ENCODE data around the gene AP1S3. TPM values are rescaled to one million over a fixed set of nuclear protein-coding genes. Genes with fewer than 3 reads are reported as not detected.
"Not testable (repeated sequence)": the region's sequence is repeated elsewhere in the genome, so short reads cannot be mapped to it uniquely, and the experiment has no call there.

The AP1S3 gene
- total RNA-seq, 1 donor from 2014 or later = 5.8 TPM

GRCh38 chr2:223771475-223771874, 65.9 kb downstream of the AP1S3 start:
- no peak for ATAC-seq
- DNase-seq (ENCODE audit: low spot score) = no peak
- intact Hi-C loops (cut with DNase I) = no loop called here

DNA sequence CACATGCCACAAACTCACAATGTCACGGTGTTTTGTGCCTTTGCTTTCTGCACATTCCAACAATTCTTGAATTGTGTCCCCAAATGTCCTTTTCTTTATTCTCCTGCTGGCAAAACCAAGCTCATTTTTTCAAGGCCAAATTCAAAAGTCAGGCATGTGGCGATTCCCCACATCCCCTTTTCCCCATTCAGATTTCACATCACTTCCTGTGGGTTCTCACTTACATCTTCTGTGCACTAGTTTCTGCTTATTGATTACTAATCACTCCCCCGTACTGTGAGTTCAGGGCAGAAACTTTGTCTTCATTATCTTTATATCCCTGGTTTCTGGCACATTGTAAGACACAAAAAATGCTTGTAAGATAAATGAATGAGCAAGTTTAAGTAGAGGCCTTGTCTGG, 69.2 kb downstream of the AP1S3 start:
- ATAC-seq (no peak), DNase-seq (ENCODE audit: low spot score) (no peak)
- intact Hi-C loops (cut with DNase I) = no loop called here

DNA sequence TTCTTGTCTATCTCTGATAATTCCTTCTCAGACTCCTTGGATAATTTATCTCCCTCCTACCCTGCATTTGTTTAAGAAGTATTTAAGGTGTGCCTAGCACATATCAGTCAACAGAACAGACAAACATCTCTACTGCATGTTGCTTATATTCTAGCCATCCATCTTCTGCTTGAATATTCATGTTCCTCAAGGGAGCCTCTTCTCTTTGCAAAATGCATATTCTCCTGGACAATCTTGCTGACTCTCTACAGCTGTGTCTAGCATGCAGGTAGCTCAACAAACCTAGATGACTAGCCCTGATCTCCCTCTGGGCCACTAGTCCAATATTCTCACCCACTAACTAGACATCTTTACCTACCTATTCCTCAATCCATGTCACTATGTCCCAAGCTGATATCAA, 70.0 kb downstream of the AP1S3 start:
- no peak for ATAC-seq
- DNase-seq (ENCODE audit: low spot score) = no peak

GRCh38 chr2:223765221-223765785, 72.1 kb downstream of the AP1S3 start:
- no peak for ATAC-seq
- no peak for DNase-seq (ENCODE audit: low spot score)
- intact Hi-C loops (cut with DNase I) = no loop called here

More for the DNA sequence above, 70.0 kb downstream of the AP1S3 start:
- intact Hi-C loops (cut with DNase I) = no loop called here

DNA sequence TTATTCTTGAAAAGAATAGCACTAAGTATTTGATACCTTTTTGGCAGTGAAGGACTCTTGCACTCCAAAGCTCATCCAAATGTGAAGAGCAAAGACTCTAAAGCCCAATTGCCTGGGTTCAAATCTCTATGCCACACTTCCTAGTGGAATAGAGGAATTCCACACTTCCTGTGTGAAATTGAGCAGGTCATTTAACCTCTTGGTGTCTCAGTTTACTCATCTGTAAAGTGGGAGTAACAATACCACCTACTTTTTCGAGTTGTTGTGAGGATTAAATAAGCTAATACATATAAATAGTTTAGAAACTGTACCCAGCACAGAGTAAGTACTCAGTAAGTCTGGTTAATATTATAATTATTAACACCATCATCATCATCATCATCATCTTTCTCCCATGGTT, 72.6 kb downstream of the AP1S3 start:
- DNase-seq (ENCODE audit: low spot score) (no peak), ATAC-seq (no peak)
- intact Hi-C loops (cut with DNase I) = no loop called here

DNA sequence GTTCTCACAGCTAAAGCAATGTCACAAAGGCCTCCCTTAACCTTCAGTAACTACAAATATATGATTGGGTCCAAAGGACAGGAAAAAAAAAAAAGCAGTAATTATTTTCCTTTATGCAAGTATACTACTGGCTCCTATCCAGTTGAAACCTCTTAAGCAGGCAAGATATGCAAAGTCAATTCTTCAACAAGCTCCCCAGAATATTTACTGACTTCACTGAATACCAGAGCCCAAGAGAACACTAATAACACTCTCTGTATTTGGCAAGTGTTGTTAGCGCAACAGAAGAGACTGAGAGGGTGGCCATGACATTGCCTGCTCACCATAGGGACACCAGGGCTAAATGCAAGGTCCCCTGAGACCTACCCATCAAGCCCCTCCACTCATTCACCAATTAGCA, 74.5 kb downstream of the AP1S3 start:
- ATAC-seq = no peak
- intact Hi-C loops (cut with DNase I) = no loop called here
- DNase-seq (ENCODE audit: low spot score) = no peak

GRCh38 chr2:223761746-223762145, 75.6 kb downstream of the AP1S3 start:
- intact Hi-C loops (cut with DNase I); ATAC-seq; DNase-seq (ENCODE audit: low spot score): not testable (repeated sequence)

GRCh38 chr2:223760838-223761502, 76.4 kb downstream of the AP1S3 start:
- intact Hi-C loops (cut with DNase I) = no loop called here

DNA sequence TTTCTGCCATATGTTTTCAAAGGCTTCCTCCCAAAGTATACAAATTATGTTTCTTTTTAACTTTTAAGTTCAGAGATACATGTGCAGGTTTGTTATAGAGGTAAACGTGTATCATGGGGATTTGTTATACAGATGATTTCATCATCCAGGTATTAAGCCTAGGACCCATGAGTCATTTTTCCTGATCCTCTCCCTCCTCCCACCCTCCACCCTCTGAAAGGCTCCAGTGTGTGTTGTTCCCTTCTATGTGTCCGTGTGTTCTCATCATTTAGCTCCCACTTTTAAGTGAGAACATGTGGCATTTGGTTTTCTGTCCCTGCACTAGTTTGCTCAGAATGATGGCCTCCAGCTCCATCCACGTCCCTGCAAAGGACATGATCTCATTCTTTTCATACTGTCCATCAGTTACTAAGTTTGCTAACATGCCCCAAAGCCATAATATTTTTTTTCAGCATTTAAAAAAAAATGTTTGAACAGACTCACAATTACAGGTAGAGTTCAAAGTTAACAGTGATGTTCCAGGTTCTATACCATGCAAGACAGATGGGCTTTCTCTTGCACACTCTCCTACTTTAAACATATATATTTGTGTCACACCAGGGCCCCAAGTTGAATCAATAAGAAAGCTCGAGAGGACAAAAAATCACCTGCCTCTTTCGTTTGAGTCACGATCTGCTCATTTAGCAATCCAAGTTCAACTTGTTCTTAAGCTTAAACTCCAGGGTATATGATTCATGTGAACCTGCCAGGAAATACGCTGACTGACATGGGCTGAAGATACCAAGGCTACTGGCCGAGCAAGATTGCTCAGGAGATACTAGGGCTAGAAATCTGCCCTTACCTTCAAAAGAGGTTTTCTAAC, 77.6 kb downstream of the AP1S3 start:
- intact Hi-C loops (cut with DNase I) = no loop called here
- ATAC-seq = no peak
- no peak for DNase-seq (ENCODE audit: low spot score)

More at GRCh38 chr2:223760838-223761502, 76.4 kb downstream of the AP1S3 start:
- DNase-seq (ENCODE audit: low spot score) (no peak), ATAC-seq (peak; percentile 65)

DNA sequence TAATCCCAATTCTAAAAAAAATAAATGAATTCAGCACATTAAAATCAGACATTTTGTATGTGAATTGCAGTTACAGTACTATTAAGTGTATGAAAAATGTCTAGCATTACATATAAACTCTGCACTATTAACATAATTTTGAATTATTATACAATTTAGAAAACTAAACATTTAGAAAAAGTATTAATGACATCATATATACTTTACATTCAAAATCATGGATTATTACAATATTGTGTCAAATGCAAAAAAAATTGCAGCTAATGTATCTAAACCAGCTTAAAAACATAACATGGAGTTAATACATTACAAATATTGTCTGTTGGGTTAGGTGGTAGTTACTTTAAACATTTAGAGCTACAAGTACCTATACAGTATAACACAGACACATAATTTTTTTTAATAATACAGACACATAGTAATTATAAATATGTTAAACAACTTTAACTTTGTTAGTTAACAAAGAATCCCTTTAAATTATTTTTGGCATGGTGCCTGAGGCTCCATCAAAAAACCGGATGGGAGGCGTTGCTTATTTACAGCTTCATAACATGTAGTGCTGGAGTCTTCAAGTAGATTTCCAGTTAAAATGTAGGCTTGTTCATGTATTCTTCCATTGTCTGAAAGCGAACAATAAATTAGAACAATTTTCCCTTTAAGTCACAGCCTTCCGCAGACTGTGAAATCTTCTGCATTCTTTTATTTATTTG, 79.1 kb downstream of the AP1S3 start:
- ATAC-seq (no peak), DNase-seq (ENCODE audit: low spot score) (no peak)
- intact Hi-C loops (cut with DNase I) = no loop called here

DNA sequence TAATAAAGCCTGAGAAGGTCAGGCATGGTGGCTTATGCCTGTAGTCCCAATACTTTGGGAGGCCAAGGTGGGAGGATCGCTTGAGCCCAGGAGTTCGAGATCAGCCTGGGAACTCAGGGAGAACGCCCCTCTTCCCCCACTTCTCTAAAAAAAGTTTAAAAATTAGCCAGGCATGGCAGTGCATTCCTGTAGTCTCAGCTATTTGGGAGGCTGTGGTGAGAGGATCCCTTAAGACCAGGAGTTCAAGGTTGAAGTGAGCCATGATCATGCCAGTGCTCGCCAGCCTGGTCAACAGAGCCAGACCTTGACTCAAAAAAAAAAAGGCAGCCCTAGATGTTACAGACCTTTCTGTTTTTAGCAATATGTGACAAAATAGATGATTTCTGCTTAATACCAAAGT, 83.4 kb downstream of the AP1S3 start:
- intact Hi-C loops (cut with DNase I) = no loop called here
- DNase-seq (ENCODE audit: low spot score) = no peak

GRCh38 chr2:223751012-223751411, 86.4 kb downstream of the AP1S3 start:
- ATAC-seq (no peak), DNase-seq (ENCODE audit: low spot score) (no peak)
- intact Hi-C loops (cut with DNase I) = no loop called here

More for the DNA sequence above, 83.4 kb downstream of the AP1S3 start:
- no peak for ATAC-seq

DNA sequence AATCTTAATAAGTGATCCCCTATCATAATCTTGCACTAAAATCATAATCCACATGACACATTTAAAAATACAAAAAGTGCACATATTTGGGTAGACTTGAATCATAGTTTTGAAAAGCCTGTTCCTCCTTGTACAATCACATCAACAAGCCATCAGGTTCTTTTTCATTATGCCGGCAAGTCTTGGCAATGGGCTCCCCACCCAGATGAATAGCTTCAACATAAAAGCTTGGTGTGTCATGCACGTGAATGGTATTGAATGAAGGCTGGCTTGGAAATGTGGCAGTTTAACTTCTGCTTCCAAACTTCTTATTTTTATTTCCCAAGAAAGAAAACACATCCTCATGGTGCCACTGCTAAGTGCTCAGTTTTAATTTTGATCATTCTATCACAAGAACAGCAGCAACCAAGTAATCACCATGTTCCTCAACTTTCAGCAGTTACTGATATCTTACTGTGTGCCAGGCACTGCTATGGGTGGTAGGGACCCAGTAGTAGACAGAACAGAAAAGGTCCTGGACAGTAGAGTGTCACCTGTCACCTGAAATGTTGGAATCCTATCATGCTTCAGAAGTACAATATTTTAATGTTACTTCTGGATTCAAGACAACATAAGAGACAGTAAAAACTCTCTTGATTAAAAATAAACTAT, 89.9 kb downstream of the AP1S3 start:
- intact Hi-C loops (cut with DNase I) = no loop called here
- DNase-seq (ENCODE audit: low spot score) = no peak
- no peak for ATAC-seq

DNA sequence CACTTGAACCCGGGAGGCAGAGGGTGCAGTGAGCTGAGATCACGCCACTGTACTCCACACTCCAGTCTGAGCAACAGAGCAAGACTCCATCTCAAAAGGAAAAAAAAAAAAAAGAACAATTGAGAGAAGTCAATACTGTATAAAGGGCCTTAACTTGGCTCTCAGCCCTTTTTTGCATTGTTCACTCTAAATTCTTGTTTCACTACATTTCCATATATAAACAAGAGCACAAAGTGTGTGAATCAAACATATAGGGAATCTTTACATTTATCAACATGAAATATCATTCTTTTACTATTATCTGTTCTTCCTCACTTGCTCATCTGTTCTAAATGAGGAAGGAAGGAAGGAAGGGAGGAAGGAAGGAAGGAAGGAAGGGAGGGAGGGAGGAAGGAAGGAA, 90.8 kb downstream of the AP1S3 start:
- intact Hi-C loops (cut with DNase I) = no loop called here
- DNase-seq (ENCODE audit: low spot score) (no peak), ATAC-seq (no peak)

GRCh38 chr2:223744580-223744979, 92.8 kb downstream of the AP1S3 start:
- ATAC-seq (no peak), DNase-seq (ENCODE audit: low spot score) (no peak)
- intact Hi-C loops (cut with DNase I) = no loop called here

GRCh38 chr2:223740679-223741078, 96.7 kb downstream of the AP1S3 start:
- ATAC-seq (no peak), DNase-seq (ENCODE audit: low spot score) (no peak)
- intact Hi-C loops (cut with DNase I) = no loop called here

- DNase-seq (ENCODE audit: low spot score) = no peak
- intact Hi-C loops (cut with DNase I) = no loop called here
- no peak for ATAC-seq
These were observed 100.2 kb downstream of the AP1S3 start for GRCh38 chr2:223737207-223737606.

GRCh38 chr2:223736488-223736887, 100.9 kb downstream of the AP1S3 start:
- no peak for ATAC-seq
- no peak for DNase-seq (ENCODE audit: low spot score)
- intact Hi-C loops (cut with DNase I) = no loop called here

DNA sequence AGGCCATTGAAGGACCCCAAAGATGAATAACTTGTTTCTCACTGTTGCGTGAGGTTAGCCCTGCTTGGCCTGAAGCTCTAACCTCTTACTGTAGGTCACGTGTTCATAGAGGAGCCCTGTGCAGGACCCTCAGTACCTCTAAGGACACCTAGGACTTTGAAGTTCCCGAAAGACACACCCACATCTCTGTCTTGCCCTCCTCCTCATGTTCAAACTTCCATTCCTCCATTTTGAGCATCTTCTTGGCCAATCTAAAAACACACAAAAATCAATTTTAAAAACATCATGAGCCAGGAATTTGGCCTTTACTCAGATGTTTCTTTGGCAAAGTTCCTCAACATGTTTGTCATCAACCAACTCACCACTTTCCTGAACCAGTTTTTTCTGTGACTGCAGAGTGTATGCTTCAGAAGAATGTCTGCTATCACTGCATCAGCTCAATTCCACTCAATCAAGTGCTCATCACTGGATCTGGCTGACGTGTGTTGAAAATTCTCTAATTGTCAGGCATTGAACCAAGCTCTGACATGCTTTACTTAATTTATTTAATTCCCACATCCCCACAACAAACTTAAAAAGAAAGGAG, 101.6 kb downstream of the AP1S3 start:
- no peak for ATAC-seq
- DNase-seq (ENCODE audit: low spot score) = no peak
- intact Hi-C loops (cut with DNase I) = no loop called here
